ENCODE data around the gene DACT3.

The DACT3 gene

DNA sequence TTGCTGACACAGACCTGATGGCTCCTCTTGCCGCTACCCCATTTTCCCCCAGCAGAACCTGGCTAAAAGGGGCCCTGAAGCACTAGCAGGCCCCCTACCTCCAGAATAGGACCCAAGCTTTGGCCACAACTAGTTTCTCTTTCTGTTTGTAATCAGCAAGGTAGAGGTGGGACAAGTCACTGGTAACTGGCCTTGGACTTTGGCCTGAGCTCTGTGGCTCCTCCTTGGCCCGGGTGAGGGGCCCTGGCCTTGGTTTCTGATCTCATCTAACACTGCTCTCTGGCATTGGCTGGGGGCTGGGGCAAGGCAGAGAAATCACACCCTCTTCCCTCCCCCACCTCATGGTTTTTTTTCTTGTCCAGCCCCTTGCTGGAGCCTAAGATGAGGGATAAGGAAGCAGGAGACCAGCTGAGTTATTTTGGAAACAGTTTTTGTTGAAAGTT, 57.8 kb downstream of the DACT3 start:
- TF ChIP-seq PAX5 (IDR thresholded peaks at IDR 0.05; ENCODE audit: insufficient read depth, low read length, severe bottlenecking) = no peak
- FAIRE-seq (no peak), DNase-seq (ENCODE audit: insufficient read length, low spot score) (no peak)

DNA sequence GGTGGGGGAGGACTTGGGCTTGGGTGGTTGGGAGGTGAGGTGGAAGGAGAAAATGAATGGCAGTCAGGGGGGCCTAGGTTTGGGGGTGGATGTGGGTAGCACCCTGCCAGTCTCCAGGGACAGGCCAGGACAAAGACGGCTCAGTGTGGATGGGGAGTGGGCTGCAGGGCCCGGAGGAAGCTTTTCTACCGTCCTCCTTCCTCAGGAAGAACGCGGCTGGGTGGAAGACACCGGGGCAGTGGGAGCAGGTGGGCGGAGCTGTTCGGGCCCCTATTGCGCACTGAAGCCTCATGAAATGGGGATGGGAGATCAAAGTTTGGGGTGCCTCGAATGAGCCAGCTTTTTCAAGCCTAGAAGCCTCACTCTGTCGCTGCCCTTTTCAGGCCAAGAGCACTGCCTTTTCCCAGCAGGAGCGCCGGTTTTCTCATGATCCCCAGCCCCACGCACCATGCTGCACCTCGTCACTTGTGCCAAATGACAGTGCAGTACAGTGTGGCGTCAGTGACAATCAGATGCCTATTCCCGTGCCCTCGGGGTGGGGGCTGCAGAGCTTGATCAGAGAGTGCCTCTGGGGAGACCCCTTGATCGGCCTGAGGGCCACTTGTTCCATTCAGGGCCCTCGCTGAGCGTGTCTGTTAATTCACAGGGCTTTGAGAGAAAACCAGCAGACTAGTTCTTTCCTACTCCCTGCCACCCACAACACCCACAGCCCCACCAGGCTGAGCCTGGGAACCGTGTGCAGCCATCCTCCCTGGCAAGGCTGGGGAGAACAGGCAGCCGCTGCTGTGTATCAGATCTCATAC, 58.4 kb downstream of the DACT3 start:
- DNase-seq (ENCODE audit: insufficient read length, low spot score) (no peak), FAIRE-seq (peak; percentile 87)
- TF ChIP-seq PAX5 (IDR thresholded peaks at IDR 0.05; ENCODE audit: insufficient read depth, low read length, severe bottlenecking) (no peak), POU2F2 (IDR thresholded peaks at IDR 0.05; ENCODE audit: low read depth, low read length) (no peak), SPI1 (IDR thresholded peaks at IDR 0.05; ENCODE audit: low read depth, low read length) (no peak), POLR2A (IDR thresholded peaks at IDR 0.05; ENCODE audit: low read depth, low read length) (no peak), POLR2AphosphoS5 (IDR thresholded peaks at IDR 0.05; ENCODE audit: low read depth, low read length) (no peak), TAF1 (IDR thresholded peaks at IDR 0.05; ENCODE audit: low read depth, low read length) (no peak)

DNA sequence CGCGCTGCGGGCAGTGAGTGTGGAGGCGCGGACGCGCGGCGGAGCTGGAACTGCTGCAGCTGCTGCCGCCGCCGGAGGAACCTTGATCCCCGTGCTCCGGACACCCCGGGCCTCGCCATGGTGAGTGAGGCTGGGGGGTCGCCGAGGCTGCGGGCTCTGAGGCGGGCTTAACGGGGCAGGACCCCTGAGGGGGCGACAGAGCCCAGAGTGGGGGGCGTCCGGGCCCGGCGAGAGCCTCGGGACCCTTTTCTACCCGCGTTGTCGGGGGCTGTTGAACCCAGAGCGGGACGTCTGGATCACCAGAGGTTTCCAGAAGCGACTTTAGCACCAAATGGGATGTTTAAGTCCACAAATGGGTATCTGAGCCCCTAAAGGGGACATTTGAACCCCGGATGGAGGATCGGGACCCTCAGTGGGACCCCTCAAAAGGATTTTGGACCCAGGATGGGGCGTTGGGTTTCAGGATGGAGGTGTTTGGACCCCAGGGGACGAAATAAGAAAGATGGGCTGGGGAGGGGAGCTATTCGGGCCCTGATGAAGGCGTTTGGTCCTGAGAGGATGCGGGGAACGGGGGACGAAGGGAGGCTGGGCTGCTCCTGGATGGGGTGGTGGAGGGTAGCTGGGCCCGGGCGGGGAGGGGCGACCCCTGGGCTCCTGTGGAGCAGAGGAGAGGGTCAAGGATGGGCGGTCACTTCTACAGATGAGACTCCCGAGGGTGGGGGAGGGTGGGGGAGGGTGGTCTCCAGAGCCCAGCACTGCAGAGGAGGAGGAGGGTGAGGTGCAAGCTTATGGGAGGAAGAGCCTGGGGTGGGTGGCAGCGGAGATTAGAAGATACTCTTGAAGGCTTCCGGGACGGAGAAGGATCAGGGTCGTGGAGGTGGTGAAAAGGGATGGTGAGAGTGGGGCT, 59.4 kb downstream of the DACT3 start, which contains the start of gene CALM3:
TSS of gene CALM3 (plus strand) at position 13 of the 907 bp plus-strand sequence. CDS start at position 118, 105 bp downstream.
- TF ChIP-seq PAX5 (IDR thresholded peaks at IDR 0.05; ENCODE audit: insufficient read depth, low read length, severe bottlenecking) (no peak), POLR2A (IDR thresholded peaks at IDR 0.05; ENCODE audit: low read depth, low read length) (peak; percentile 57; the same call in 1 of the 2 replicates), POLR2AphosphoS5 (IDR thresholded peaks at IDR 0.05; ENCODE audit: low read depth, low read length) (peak; percentile 74; the same call in 1 of the 2 replicates), POU2F2 (IDR thresholded peaks at IDR 0.05; ENCODE audit: low read depth, low read length) (no peak), SPI1 (IDR thresholded peaks at IDR 0.05; ENCODE audit: low read depth, low read length) (no peak), TAF1 (IDR thresholded peaks at IDR 0.05; ENCODE audit: low read depth, low read length) (peak; percentile 73; the same call in 1 of the 2 replicates)
- no peak for DNase-seq (ENCODE audit: insufficient read length, low spot score)

DNA sequence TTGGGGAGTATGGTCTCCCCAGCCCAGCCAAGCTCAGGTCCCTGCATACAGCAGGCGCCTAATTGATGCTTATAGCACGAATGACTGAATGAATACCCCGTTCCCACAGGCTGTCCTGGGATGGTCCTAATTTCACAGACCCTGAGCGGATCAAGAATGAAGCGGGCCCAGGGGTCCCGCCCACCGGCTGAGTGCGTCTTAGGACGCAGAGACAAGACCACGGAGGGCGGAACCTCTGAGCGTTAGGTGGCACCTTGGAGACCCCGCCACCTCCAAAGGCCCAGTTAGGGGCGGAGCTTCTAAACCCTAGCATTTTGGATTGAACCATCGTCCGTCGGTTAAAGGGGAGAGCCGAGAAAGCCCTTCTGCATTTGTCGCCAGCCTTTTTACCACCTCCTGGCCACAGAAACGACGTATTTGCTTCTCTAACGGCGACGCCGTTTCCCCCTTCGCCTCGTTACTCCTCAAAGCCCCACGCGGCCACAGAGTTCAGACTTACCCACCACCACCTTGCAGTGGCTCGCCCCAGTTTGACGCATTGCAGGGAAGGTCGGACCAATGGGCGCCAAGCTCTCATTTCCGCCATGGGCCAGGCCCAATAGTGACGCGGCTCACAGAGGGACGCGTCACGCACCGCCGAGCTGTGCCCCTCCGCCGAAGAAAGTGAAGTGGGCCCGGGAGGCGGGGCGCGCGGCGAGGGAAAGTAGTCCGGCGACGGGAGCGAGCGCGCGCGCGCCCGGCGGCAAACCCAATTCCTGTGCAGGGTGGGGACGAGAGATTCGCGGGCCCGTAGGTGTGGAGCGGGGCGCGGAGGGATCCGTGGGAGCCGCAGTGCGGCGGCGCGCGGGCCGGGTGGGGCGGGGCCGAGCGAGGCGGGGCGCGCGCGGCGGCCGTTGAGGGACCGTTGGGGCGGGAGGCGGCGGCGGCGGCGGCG, 60.3 kb downstream of the DACT3 start:
- peak; percentile 3 for TF ChIP-seq SPI1 (IDR thresholded peaks at IDR 0.05; ENCODE audit: low read depth, low read length)
- peak; percentile 87; the same call in 1 of the 2 replicates for TF ChIP-seq POLR2AphosphoS5 (IDR thresholded peaks at IDR 0.05; ENCODE audit: low read depth, low read length)
- 0 out of 2 replicates have a peak, but pooled peaks have one; percentile 39 for TF ChIP-seq TAF1 (IDR thresholded peaks at IDR 0.05; ENCODE audit: low read depth, low read length)
- TF ChIP-seq POU2F2 (IDR thresholded peaks at IDR 0.05; ENCODE audit: low read depth, low read length) = peak; percentile 52; the same call in 1 of the 2 replicates
- TF ChIP-seq POLR2A (IDR thresholded peaks at IDR 0.05; ENCODE audit: low read depth, low read length) = peak; percentile 89
- TF ChIP-seq PAX5 (IDR thresholded peaks at IDR 0.05; ENCODE audit: insufficient read depth, low read length, severe bottlenecking) = peak; percentile 99
- FAIRE-seq (peak; percentile 97), DNase-seq (ENCODE audit: insufficient read length, low spot score) (peak; percentile 95)

More for the DNA sequence above, 59.4 kb downstream of the DACT3 start, which contains the start of gene CALM3:
- no peak for FAIRE-seq

DNA sequence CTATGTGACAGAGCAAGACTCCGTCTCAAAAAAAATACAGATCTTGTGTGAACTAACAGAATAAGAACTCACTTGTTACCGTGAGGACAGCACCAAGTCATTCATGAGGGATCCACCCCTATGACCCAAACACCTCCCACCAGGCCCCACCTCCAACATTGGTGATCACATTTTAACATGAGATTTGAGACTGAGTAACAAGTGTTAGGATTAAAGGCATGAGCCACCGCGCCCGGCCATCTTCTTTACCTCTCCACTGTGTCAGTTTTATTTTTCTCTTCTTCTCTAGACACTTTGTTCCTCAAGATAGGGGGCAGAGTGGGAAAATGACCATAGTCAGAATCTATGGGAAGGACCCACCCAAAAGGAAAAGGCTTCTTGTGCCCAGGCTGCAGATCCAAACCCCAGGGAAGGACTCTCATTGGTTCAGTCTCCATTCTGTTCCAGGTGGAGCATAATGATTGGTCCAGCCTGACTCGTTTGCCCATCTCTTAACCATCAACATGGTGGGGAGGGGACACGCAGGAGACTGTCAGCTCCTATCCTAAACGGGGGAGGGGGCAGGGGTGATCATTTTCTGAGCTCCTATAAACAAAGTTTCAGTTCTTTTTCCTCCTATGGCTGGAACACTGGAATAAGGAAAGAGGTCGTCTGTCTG, 61.1 kb downstream of the DACT3 start:
- no peak for DNase-seq (ENCODE audit: insufficient read length, low spot score)

DNA sequence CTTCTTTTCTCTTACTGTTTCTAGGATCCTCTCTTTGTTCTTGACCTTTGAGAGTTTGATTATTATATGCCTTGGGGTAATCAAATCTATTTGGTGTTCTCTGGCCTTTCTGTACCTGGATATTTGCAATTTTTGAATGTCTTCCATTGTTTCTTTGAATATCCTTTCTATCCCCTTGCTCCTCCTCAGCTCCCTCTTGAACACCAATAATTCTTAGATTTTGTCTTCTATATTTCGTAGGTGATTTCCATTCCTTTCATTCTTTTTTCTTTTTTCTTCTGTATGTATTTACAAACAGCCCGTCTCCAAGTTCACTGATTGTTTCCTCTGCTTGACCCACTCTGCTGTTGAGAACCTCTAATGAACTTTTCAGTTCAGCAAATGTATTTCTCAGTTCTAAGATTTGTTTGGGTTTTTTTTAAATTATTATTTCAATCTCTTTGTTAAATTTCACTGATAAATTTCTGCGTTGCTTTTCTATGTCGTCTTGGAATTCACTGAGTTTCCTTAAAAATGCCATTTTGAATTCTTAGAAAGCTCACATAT, 62.5 kb downstream of the DACT3 start:
- no peak for DNase-seq (ENCODE audit: insufficient read length, low spot score)
- no peak for FAIRE-seq
- no peak for TF ChIP-seq SPI1 (IDR thresholded peaks at IDR 0.05; ENCODE audit: low read depth, low read length)
- no peak for TF ChIP-seq POLR2AphosphoS5 (IDR thresholded peaks at IDR 0.05; ENCODE audit: low read depth, low read length)

More for the DNA sequence above, 61.1 kb downstream of the DACT3 start:
- no peak for TF ChIP-seq TAF1 (IDR thresholded peaks at IDR 0.05; ENCODE audit: low read depth, low read length)
- no peak for TF ChIP-seq PAX5 (IDR thresholded peaks at IDR 0.05; ENCODE audit: insufficient read depth, low read length, severe bottlenecking)
- TF ChIP-seq POLR2A (IDR thresholded peaks at IDR 0.05; ENCODE audit: low read depth, low read length) = no peak
- TF ChIP-seq POU2F2 (IDR thresholded peaks at IDR 0.05; ENCODE audit: low read depth, low read length) = no peak
- no peak for TF ChIP-seq SPI1 (IDR thresholded peaks at IDR 0.05; ENCODE audit: low read depth, low read length)
- no peak for TF ChIP-seq POLR2AphosphoS5 (IDR thresholded peaks at IDR 0.05; ENCODE audit: low read depth, low read length)
- no peak for FAIRE-seq
